HepG2 (cell line): ENCODE results near the gene DNMT1. TPM values are rescaled to one million over a fixed set of nuclear protein-coding genes. Genes with fewer than 3 reads are reported as not detected.
A peak's percentile ranks its signal among the peaks of the same experiment; 100 is the strongest.

Experiments used
- BHLHE40 ChIP-seq: IDR thresholded peaks from 2 replicates; pipeline ENCODE4 v1.6.1; 2011; ENCODE audit warnings: low read length, improper control_type of control experiment
- GTF3A ChIP-seq: sonication (generic); formaldehyde crosslinking; conservative IDR thresholded peaks from 2 replicates; pipeline ENCODE4 v1.4.0; 2020; ENCODE audit warnings: mild to moderate bottlenecking, missing genetic modification reagents
- KAT2B ChIP-seq: fragments of 150-350 bp; IDR thresholded peaks from 2 replicates; pipeline ENCODE4 v1.6.1; 2014; ENCODE audit warnings: low read depth, low read length, borderline replicate concordance
- KLF6 ChIP-seq: IDR thresholded peaks from 2 replicates; pipeline ENCODE4 v1.8.0; 2016; ENCODE audit warnings: missing biosample characterization, missing genetic modification reagents
- NR1H2 ChIP-seq: sonication (generic); formaldehyde crosslinking; IDR thresholded peaks from 2 replicates; pipeline ENCODE4 v1.8.1; 2022; ENCODE audit warnings: low read depth, missing genetic modification reagents, borderline replicate concordance
- POGZ ChIP-seq: sonication (generic); formaldehyde crosslinking; IDR thresholded peaks from 2 replicates; pipeline ENCODE4 v1.4.0; 2020; ENCODE audit warnings: mild to moderate bottlenecking, missing genetic modification reagents
- SAP130 ChIP-seq: IDR thresholded peaks from 2 replicates; pipeline ENCODE4 v1.6.1; 2016; ENCODE audit warnings: low read depth
- SRY ChIP-seq: sonication (generic); formaldehyde crosslinking; IDR thresholded peaks from 2 replicates; pipeline ENCODE4 v1.8.0; 2022; ENCODE audit warnings: mild to moderate bottlenecking, missing genetic modification reagents
- THYN1 ChIP-seq: sonication (generic); formaldehyde crosslinking; IDR thresholded peaks from 2 replicates; pipeline ENCODE4 v1.8.1; 2023; ENCODE audit warnings: low read depth, mild to moderate bottlenecking, moderate library complexity, missing genetic modification reagents, borderline replicate concordance
- TRIM24 ChIP-seq: sonication (generic); formaldehyde crosslinking; IDR thresholded peaks from 2 replicates; pipeline ENCODE4 v1.8.0; 2022; ENCODE audit warnings: mild to moderate bottlenecking, missing genetic modification reagents
- ZFX ChIP-seq: sonication (generic); formaldehyde crosslinking; IDR thresholded peaks from 2 replicates; pipeline ENCODE4 v1.4.0; 2020; ENCODE audit warnings: mild to moderate bottlenecking, low read depth, missing genetic modification reagents, moderate library complexity
- ZNF224 ChIP-seq: sonication (generic); formaldehyde crosslinking; IDR thresholded peaks from 2 replicates; pipeline ENCODE4 v1.5.0; 2020; ENCODE audit warnings: mild to moderate bottlenecking, missing genetic modification reagents
- ZNF225 ChIP-seq: sonication (generic); formaldehyde crosslinking; IDR thresholded peaks from 2 replicates; pipeline ENCODE4 v1.4.0; 2020; ENCODE audit warnings: mild to moderate bottlenecking, missing genetic modification reagents
- ZNF253 ChIP-seq: sonication (generic); formaldehyde crosslinking; IDR thresholded peaks from 2 replicates; pipeline ENCODE4 v1.8.0; 2022; ENCODE audit warnings: mild to moderate bottlenecking, missing genetic modification reagents, borderline replicate concordance
- ZNF343 ChIP-seq: sonication (generic); formaldehyde crosslinking; IDR thresholded peaks from 2 replicates; pipeline ENCODE4 v1.4.0; 2020; ENCODE audit warnings: mild to moderate bottlenecking, missing genetic modification reagents
- ZNF550 ChIP-seq: sonication (generic); formaldehyde crosslinking; IDR thresholded peaks from 2 replicates; pipeline ENCODE4 v1.4.0; 2020; ENCODE audit warnings: mild to moderate bottlenecking, missing genetic modification reagents, borderline replicate concordance
- ZNF570 ChIP-seq: sonication (generic); formaldehyde crosslinking; IDR thresholded peaks from 2 replicates; pipeline ENCODE4 v1.4.0; 2020; ENCODE audit warnings: mild to moderate bottlenecking, missing genetic modification reagents, borderline replicate concordance
- ZNF776 ChIP-seq: sonication (generic); formaldehyde crosslinking; IDR thresholded peaks from 2 replicates; pipeline ENCODE4 v1.4.0; 2020; ENCODE audit warnings: mild to moderate bottlenecking, missing genetic modification reagents
- ZSCAN22 ChIP-seq: sonication (generic); formaldehyde crosslinking; IDR thresholded peaks from 2 replicates; pipeline ENCODE4 v1.4.0; 2020; ENCODE audit warnings: mild to moderate bottlenecking, missing genetic modification reagents
- polyA plus RNA-seq, 8 experiments: library from polyadenylated mRNA; depleted of rRNA in 3 of 8; stranded (reverse) in 7 of 8; unstranded in 1 of 8; fragments of >200 nt; fragmentation: Illumina TruSeq in 4 of 8; extraction: Trizol in 4 of 8; gene quantifications; 2 replicates each; pipeline versions ENCODE4 v1.2.1 to v1.2.3, GENCODE V29; 2011 to 2016; ENCODE audit warnings: low read depth in 4 of 8, missing spikeins in 1 of 8, mixed read lengths in 1 of 8; ENCODE audit not compliant: insufficient read depth in 1 of 8
- total RNA-seq, 5 experiments: library from RNA; depleted of rRNA; stranded (reverse); fragments of >200 nt; fragmentation: Illumina TruSeq; extraction: Trizol; gene quantifications; 2 replicates each; pipeline ENCODE4 v1.2.3, GENCODE V29; 2016; ENCODE audit warnings: low read depth in 1 of 5
- TF ChIP-seq, protein P1 (sequence below): sonication (generic); formaldehyde crosslinking; IDR thresholded peaks from 2 replicates; pipeline ENCODE4 v1.4.0; 2020; ENCODE audit warnings: missing genetic modification reagents
- TF ChIP-seq, protein P2 (sequence below): sonication (generic); formaldehyde crosslinking; IDR thresholded peaks from 2 replicates; pipeline ENCODE4 v1.4.0; 2020; ENCODE audit warnings: low read depth, mild to moderate bottlenecking, missing genetic modification reagents
- TF ChIP-seq, protein P3 (sequence below): sonication (generic); formaldehyde crosslinking; conservative IDR thresholded peaks from 2 replicates; pipeline ENCODE4 v1.4.0; 2020; ENCODE audit warnings: mild to moderate bottlenecking, missing genetic modification reagents, moderate library complexity

DNMT1 gene
- total and polyA plus RNA-seq, 2 of the 13 experiments (the other 11 are each of a cell fraction or from before 2014, with no cell fraction given) = 31.2 to 91.1 TPM

DNA sequence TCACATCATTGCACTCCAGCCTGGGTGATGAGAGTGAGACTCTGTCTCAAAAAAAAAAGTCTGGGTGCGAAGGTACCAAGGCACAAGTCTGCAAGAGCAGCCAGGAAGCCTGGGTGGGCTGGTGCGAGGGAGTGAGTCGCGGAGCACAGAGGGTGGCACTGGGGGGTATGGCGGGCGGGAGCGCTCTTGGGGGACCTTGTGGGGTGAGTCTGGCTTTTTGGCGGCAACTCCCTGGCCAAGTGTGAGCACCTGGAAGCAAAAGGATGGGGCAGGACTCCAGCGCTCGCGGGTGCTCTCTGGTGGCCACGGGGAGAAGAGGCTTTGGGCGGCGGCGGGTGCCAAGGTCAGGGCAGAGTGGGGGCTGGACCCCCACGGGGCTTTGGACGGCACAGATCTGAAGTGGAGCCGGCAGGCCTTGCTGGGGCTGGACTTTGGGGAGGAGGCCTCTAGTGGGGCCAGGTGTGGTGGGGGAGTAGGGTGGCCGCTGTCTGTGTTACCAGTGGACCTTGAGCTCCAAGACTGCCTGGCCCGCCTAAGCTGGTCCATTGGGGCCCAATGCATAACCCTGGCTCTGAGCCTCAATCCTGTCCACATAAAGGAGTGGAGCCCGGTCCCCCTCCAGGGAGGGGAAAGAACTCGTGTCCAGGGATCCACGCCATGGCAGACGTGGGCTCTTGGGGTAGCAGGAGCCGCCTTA lies 81.7 kb downstream of the DNMT1 start (continued):
- TF ChIP-seq ZNF343 (CRISPR knock-in tag) = 0 out of 2 replicates have a peak, but pooled peaks have one; percentile 47
- TF ChIP-seq THYN1 = no peak
- no peak for TF ChIP-seq POGZ
- no peak for TF ChIP-seq ZNF776 (CRISPR knock-in tag)
- TF ChIP-seq ZNF550 = no peak
- TF ChIP-seq ZSCAN22 (CRISPR knock-in tag) = no peak
- no peak for TF ChIP-seq ZNF225
- TF ChIP-seq TRIM24 (CRISPR knock-in tag) = no peak
- TF ChIP-seq GTF3A (CRISPR knock-in tag) = no peak
- no peak for TF ChIP-seq ZNF253
- no peak for TF ChIP-seq KAT2B
- no peak for TF ChIP-seq SAP130 (CRISPR knock-in tag)
- TF ChIP-seq ZNF570 (CRISPR knock-in tag) = no peak
- no peak for TF ChIP-seq ZFX (CRISPR knock-in tag)
- no peak for TF ChIP-seq SRY
- TF ChIP-seq, protein P1, sequence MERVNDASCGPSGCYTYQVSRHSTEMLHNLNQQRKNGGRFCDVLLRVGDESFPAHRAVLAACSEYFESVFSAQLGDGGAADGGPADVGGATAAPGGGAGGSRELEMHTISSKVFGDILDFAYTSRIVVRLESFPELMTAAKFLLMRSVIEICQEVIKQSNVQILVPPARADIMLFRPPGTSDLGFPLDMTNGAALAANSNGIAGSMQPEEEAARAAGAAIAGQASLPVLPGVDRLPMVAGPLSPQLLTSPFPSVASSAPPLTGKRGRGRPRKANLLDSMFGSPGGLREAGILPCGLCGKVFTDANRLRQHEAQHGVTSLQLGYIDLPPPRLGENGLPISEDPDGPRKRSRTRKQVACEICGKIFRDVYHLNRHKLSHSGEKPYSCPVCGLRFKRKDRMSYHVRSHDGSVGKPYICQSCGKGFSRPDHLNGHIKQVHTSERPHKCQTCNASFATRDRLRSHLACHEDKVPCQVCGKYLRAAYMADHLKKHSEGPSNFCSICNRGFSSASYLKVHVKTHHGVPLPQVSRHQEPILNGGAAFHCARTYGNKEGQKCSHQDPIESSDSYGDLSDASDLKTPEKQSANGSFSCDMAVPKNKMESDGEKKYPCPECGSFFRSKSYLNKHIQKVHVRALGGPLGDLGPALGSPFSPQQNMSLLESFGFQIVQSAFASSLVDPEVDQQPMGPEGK = peak; percentile 97
- TF ChIP-seq ZNF224 (CRISPR knock-in tag) = 0 out of 2 replicates have a peak, but pooled peaks have one; percentile 31
- TF ChIP-seq KLF6 (CRISPR knock-in tag) = peak; percentile 38; the same call in 1 of the 2 replicates
- TF ChIP-seq, protein P2, sequence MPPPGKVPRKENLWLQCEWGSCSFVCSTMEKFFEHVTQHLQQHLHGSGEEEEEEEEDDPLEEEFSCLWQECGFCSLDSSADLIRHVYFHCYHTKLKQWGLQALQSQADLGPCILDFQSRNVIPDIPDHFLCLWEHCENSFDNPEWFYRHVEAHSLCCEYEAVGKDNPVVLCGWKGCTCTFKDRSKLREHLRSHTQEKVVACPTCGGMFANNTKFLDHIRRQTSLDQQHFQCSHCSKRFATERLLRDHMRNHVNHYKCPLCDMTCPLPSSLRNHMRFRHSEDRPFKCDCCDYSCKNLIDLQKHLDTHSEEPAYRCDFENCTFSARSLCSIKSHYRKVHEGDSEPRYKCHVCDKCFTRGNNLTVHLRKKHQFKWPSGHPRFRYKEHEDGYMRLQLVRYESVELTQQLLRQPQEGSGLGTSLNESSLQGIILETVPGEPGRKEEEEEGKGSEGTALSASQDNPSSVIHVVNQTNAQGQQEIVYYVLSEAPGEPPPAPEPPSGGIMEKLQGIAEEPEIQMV (CRISPR knock-in tag) = 0 out of 2 replicates have a peak, but pooled peaks have one; percentile 13
- no peak for TF ChIP-seq BHLHE40
- TF ChIP-seq, protein P3, sequence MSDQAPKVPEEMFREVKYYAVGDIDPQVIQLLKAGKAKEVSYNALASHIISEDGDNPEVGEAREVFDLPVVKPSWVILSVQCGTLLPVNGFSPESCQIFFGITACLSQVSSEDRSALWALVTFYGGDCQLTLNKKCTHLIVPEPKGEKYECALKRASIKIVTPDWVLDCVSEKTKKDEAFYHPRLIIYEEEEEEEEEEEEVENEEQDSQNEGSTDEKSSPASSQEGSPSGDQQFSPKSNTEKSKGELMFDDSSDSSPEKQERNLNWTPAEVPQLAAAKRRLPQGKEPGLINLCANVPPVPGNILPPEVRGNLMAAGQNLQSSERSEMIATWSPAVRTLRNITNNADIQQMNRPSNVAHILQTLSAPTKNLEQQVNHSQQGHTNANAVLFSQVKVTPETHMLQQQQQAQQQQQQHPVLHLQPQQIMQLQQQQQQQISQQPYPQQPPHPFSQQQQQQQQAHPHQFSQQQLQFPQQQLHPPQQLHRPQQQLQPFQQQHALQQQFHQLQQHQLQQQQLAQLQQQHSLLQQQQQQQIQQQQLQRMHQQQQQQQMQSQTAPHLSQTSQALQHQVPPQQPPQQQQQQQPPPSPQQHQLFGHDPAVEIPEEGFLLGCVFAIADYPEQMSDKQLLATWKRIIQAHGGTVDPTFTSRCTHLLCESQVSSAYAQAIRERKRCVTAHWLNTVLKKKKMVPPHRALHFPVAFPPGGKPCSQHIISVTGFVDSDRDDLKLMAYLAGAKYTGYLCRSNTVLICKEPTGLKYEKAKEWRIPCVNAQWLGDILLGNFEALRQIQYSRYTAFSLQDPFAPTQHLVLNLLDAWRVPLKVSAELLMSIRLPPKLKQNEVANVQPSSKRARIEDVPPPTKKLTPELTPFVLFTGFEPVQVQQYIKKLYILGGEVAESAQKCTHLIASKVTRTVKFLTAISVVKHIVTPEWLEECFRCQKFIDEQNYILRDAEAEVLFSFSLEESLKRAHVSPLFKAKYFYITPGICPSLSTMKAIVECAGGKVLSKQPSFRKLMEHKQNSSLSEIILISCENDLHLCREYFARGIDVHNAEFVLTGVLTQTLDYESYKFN (CRISPR knock-in tag) = peak; percentile 40; the same call in 1 of the 2 replicates
- no peak for TF ChIP-seq NR1H2 (CRISPR knock-in tag)
